SKM-1 treated with dmso at 0.1 percent for 144 hours (cell line): ENCODE measurements around the gene MEDAG.

Source experiments
- DNase-seq: peaks from one replicate; lab custom pipeline; 2025; ENCODE audit not compliant: unreplicated experiment; lab: John Stamatoyannopoulos, UW

MEDAG gene

DNA sequence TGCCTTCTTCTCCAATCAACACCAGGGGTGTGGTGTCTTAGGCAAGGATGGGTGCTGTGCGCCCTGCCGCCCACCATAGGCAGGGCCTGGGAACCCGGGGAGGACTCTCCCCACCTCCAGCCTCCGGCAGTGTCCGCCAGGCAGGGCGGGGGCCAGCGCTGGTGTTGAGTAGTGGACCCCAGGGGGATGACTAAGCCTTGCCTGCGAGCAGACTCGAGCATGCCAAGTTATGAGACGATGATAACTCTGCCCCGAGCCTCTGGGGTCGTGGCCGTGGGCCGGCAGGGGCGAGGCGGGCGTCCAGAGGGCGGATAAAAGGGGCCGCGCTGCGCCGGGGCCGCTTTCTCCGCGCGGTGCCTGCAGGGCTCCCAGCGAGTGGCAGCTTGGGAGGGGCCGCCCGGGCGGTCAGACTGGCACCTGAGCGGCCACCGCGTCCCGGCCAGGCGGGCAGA, at the start of gene MEDAG:
Gene MEDAG, plus strand, starts transcription at position 340 of the 452 bp plus-strand sequence. CDS start 245 bp downstream, outside the sequence.
- DNase-seq = no peak

DNA sequence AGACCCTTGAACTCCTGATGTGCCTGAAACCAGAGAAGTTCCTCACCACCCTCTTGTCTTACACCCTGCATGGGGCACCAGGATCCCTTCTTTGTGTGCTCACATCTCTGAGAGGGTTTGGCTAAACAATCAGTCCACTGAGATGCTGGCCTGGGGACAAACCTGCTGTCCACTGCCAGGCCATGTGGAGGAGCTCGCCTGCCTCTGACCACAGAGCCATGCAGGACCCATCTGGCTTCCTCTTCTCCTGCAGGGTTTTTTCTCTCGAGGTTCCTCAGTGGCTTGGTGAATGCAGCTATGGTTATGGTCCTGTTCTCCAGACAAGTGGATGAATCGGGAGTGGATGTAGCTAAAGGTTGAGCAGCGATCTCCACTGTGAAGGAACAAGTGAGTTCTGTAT, 49.1 kb upstream of the MEDAG start:
- DNase-seq = no peak

DNA sequence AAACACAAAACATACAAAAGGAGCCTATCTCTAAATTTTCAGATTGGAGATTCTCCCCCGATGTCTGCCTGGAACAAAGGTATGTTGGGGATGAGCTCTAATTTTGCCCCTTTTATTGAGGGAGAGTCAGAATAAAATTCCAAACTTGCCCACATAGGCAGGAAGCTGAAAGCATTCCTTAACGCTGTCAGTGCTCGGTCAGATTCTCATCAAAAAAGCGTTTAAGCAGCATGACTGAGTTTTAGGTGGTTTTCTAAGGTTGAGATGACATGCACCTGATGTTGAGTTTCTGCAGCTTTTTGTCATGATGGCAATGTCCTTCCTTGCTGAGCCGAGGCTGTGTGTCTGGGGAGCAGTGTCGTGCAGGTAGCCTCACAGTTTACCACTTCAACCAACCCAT, 48.4 kb upstream of the MEDAG start:
- no peak for DNase-seq

DNA sequence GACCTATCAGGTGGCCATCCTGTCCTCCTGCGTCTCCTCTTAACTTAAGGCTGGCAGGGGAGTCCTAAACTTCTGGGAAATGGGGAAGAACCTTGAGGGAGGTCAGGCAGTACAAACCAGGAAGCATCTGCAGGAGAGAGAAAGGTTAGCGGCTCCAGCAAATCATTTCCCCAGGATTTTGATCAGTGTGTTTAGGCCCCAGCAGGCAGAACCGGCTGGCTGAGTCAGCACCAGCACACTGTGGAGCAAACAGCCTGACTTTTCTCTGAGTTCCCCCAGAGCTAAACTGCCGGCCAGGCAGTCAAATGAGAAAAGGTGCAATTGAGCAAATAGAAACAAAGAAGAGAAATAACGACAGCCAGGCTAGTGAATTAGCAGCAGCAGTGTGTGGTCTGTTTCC, 46.7 kb upstream of the MEDAG start:
- DNase-seq = no peak

DNA sequence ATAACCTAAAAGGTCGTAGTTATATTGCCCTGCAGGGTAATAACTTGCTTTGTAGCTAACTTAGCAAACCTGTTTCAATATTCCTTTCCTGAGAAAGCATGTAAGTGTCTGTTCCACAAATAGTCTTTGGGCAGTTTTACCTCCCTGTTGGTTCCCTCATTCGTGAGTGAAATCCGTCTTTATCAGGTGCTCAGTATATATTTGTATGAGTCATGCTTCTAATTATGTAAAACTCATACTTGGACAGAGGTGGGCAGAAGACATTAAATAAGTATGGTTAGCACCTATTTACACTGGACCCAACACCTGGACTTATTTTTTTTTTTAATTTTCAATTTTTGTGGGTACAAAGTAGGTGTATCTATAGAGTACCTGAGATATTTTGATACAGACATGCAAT, 44.9 kb upstream of the MEDAG start:
- DNase-seq = no peak

DNA sequence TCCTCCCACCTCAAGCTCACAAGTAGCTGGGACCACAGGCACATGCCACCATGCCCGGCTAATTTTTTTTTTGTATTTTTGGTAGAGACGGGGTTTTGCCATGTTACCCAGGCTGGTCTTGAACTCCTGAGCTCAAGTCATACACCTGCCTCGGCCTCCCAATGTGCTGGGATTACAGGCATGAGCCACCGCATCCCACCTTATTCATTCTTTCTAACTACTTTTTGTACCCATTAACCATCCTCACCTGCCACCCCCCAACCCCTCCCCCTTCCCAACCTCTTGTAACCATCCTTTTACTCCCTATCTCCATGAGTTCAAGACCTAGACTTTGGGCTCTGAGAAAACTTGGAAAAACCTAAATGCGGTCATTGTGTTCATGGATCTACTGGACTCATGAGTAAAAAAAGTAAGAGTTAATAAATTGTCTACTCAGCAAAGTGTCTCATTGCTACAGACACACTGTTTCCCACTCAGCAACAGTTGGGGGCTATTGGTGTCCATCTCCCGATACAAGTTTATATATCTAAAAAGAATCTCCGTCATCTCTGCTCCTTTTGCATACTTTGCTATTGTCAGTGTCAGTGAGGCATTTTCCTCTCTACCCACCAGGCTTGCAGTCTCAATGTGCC, 44.1 kb upstream of the MEDAG start:
- no peak for DNase-seq

DNA sequence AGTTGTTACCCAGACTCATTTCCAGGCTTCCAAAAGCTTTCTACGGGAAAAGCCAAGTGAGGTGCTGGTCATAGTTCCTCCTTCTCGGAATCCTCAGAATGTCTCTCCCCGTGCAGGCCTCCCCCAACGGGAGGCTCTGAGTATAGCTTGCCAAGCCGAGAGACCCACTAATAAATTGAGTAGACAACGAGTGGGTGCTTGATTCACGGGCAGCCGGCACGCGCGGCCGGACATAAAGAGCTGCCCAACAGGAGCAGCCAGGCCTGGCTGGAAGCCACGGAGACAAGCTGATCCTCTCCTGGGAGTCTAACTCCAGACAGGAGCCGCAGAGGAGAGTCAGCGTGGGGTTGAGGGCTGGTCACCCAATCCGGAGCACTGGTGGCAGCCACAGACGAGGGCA, 43.4 kb upstream of the MEDAG start:
- DNase-seq = no peak

DNA sequence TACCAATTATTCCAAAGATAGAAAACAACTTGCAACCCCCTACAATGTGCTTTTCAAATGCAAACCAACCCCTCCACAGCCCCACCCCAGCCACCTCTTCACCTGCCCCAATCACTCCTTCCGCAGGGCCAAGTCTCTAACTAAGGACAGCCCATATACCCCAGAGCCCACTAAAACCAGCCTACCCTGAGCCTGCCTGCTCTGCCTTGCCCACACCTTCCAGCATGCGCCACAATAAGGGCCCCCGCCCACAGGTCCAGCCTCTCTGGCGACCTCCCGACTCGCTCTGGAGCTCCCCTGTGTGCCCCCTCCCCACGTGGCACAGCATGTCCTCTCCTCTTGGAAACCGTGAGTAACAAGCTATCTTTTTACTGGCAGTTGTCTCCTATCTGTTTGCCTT, 42.8 kb upstream of the MEDAG start:
- no peak for DNase-seq

DNA sequence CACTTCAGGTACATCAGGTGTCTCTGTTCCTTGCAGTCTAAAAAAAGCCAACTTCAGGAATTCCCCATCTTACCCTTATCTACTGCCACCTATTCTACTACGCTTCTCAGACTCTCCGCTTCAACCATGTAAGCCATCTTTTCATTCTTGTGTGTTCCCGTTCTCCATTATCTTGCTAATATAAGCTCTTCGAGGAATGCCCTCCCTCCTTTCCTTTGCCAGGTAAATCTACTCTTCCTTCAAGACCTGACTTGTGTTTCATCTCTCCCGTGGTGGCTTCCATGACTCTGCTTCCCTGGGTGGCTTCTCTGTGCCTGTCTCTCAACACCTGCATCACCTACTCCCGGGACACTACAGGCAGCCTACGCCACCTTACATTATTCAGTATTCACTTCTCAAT, 42.3 kb upstream of the MEDAG start:
- no peak for DNase-seq

DNA sequence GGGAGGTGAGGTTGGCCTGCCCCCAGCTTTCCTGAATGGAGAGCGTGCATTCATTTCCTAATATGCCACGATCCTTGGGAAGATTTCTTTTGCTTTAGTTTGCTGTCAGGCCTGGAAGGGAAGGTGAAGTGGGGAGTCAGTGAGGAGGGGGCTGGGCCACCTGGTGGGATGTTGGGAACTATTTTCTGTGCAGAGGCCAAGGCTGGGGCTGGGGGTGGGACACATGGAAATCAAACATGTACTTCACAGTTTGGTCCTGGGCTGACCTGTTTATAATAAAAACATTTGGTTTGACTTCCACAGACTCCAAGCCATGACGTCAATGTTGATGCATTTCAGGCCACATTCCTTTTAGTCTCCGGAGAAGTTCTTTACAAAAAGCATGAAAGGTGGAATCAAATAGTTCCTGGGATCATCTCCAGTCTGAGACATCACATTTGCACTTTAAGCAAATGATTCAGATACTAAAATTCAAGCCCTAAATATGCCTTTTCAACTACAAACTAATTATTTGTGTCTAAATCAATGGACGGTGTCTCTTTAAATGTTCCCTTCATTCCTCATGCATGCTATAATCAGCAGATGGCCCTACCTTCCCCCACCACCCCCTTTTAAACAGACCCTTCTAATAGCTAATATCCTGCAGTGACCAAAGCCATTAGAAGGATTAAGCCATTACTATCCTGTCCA, 41.5 kb upstream of the MEDAG start:
- no peak for DNase-seq

DNA sequence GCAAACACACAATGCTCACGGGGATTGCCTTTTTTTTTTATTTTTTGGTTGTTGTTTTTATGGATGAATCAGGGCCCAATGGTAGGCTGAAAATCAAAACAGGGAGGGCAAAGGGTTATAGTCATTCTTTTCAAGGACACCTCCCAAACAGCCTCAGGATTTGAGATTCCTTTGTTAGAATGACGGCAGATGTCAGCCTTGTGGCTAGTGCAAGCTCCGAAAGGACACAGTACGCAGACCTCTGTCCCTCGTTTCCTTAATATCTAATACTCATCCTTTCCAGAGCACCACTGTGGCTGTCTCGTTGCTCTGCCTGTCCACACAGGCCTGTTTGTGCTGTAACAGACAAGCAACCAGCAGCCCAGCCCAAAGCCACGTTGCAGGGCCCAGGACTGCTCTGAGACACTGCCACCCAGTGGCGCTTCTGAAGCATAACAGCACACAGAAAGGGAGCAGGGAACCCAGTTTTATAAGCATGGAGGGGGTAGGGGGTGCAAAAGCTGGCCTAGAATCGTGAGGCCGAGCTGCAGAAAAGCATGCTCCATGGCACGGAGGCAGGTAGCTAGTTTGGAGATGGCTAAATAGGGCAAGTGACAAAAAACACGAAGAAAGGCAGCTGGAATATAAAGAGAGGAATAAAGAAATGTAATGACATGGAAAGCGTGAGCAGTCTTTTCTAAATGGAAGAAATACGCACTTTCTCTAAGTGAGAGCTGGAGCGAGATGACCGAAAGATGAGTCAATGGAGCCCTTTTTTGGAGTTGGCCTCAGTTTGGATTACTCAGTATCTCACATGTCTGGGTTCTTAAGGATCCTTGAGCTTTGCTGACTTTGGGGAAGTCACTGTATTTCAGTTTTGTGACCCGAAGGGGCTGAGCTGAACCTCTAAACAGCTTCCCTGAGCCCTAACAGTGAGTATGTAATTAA, 40.7 kb upstream of the MEDAG start:
- DNase-seq = peak; percentile 62

DNA sequence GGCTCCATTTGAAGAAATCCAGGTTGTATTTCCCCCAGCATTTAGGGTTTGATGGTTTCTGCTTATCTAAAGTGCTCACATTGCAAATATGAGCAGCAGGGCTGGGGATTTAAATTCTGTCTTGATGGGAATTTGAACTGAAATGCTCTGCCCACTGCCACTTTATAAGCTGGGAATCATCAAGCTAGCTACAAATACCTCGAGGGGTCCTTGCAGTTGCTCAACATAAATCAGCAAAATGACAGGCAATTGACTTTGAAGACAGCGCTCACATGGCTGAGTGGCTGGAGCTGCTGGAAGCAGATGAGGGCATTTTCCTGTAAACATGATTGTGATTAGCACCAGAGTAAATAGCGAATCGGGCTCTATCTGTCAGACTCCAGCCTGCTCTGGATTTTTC, 39.4 kb upstream of the MEDAG start:
- DNase-seq = no peak

DNA sequence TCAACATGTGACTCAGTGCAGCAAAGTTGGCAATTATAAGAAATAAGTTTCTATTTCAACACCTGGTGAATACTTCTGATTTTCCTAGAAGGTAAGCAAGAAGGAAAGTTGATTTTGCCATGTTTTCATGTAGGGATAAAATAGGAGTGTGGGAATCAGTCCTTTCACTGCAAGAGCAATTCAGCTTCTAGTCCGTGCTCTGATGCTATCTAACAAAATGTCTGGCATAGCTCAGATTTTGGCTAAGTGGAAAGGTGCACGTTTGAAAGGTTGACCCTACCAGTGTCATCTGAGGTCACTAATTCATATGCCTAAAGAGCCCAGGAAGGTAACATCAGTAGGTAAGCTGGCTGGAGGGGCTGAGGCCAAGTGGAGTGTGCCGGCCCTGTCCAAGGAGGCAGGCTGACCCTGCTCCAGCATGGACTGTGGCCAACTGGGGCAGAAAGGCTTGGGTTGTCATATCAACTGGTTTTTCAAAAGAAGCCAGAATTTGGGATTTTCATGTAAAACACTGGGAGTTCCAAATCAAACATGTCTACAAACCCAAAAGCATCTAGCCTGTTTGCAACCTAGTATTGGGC, 38.9 kb upstream of the MEDAG start:
- DNase-seq = no peak

DNA sequence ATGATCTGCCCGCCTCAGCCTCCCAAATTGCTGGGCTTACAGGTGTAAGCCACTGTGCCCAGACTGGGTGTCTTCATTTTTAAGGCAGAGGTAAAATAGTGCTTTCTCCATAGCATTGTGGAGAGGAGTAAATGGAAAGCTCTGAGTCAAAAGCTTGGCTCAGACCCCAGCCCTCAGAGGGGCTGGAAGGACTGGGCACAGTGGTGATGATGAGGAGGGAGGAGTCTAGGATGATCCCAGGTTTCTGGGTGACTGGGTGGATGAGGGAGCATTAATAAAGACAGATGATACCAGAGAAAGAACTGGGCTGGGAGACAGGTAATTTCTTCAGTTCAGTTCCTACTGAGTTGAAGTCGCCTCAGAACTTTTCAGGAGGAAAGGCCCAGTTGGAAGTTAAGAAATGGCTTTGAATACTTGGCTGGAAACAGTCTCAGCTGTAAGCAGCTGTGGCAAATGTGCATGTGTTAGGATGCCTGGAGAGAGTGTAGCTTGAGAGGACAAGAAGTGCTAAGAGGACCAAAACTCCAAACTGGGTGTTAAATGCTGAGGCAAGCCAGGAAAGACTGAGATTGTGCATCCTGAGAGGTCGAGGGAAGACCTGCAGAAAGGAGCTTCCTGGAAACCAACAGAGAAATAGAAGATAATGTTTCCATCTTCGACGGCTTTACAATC, 37.1 kb upstream of the MEDAG start:
- DNase-seq = no peak

DNA sequence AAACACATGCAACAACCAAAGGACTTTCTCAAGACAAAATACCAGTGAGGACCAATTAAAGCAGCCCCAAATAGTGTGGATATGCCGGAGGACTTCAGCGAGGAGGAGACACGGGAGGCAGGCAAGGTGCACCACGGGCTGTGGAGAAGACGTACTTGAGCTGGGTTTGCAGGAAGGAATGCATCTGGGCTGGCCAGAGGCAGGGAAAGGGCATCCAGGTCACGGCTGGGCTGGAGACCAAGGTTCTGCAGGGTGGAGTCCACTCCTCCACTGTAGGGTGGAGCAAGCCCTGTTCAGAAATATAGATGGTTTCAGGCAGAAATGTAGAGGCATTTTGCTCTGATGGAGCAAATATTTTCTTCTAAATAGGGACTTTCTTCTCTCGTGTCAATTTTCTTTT, 36.6 kb upstream of the MEDAG start:
- DNase-seq = no peak

DNA sequence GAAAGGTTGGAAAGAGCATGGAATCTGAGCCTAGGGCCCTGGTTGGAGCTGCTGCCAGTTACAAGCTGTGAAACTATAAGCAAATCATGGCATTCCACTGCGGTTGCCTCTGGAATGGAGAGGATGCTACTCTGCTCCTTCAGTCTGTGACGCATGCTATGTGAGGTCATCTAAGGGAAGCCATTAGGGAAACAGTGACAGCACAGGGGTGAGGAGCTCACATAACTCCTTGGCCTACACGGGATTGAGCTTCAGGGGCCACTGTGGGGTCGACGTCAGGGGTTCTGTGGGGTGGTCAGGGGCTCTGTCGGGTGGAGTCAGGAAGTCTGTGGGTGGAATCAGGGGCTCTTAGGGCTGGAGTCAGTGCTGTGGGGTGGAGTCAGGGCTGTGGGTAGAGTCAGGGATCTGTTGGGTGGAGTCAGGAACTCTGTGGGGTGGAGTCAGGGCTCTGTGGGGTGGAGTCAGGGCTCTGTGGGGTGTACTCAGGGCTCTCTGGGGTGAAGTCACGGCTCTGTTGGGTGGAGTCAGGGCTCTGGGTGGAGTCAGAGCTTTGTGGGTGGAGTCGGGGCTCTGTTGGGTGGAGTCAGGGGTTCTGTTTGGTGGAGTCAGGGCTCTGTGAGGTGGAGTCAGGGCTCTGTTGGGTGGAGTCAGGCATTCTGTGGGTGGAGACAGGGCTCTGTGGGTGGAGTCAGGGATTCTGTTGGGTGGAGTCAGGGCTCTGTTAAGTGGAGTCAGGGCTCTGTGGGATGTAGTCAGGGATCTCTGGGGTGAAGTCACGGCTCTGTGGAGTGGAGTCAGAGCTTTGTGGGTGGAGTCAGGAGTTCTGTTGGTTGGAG, 35.8 kb upstream of the MEDAG start:
- no peak for DNase-seq

DNA sequence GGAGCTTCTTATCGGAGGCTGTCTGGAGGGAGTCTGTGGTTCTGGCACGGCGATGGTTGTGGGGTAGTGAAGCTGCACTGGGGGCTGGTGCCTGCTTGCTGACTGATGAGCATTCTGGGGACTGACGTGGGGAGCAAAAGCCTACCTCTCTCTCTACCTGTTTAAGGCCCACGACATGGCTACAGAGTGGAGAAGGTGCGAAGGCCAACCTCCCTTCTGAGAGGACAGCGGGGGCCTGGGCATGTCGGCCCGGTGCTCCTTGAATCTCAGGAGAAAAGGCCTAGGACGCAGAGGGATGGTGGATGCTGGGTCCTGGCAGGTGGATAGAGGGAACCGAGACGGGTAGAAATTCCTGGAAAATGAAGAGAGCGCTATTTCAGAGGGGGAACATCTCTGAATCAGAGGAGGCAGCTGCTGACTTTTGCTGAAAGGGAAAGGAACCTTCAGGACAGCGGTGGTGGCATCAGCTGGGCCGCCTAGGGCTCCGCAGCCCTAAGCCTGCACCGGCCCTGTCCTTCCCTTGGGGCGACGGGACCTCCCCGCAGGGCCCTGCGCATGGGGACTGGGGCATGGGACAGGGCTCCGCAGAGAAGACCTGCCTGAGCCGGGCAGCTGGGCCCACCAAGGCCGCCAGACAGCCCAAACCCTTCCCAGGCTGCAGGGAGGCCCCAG, 35.0 kb upstream of the MEDAG start:
- no peak for DNase-seq

DNA sequence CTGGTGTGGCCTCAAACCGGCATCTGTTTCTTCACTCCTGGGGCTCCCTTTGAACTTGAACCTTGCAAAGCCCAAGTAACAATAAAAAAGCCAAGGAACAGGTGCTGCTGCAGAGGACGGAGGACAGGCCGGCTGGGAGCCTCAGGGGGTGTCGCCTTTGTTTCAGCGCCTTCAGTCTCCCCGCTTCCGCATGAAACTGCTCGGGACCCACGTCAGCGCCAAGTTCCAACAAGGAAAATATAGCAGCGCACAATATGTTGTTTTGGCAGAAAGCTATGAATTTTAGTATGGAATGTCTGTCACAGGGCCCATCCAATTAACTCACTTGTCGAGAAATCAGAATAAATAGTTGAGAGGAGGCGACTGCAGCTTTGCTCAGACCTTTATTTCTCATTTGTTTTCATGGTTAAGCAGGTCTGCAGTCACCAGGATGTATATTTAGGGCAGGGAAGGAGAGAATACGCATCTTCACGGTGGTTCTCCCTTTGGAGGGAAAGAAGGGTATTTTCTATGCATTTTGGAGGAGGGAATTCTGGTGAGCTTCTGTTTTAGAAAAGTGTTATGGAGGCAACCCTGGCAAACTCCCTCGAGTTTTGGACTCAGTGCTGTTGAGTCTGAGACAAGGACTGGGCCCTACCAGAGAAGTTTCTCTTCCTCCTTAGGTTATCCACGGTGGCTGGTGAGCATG, 34.3 kb upstream of the MEDAG start:
- no peak for DNase-seq

DNA sequence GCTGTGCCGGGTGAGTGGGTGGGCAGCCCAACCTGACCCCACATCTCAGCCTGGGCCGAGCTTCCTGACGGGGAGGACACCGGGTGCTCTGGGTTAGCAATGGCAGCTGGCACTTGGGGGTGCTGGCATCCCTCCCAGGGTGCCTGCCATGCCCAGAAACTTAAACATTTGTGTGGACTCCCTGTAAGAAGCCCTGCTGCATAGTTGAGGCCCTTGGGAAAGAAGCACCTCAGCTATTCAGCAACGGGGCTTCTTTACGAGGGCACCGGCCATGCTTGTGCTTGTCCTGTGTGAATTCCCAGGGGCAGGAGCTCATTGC, 33.8 kb upstream of the MEDAG start:
- DNase-seq = no peak
